HCT116 (cell line): ENCODE results near the gene HIC1. TPM values are rescaled to one million over a fixed set of nuclear protein-coding genes. Genes with fewer than 3 reads are reported as not detected.

Experiments used
- ATAC-seq: fragments of 200-7000 bp; cut with Tn5 transposase; 2 replicates; pipeline ENCODE4 v1.9.1; 2020; ENCODE audit warnings: mild to moderate bottlenecking, moderate library complexity
- BruUV-seq: library from RNA; stranded (reverse); fragments of 400-500 nt; replicated peaks from 2 replicates; lab custom pipeline; 2021; lab: Mats Ljungman, UMichigan
- CTCF ChIA-PET: fragments of 300-600 bp; sonication (Branson Sonifier 250); formaldehyde crosslinking; loops from one replicate; lab custom pipeline; 2021; ENCODE audit warnings: antibody characterized with exemption; lab: Charles Lee
- POLR2A ChIA-PET: fragments of 300-600, 350-600 bp; sonication (Branson Sonifier 250); formaldehyde crosslinking; loops from one replicate; lab custom pipeline; 2021; ENCODE audit warnings: antibody characterized with exemption; lab: Charles Lee
- RAD21 ChIA-PET, 2 experiments: fragments of 300-600 bp; sonication (Branson Sonifier 250); formaldehyde crosslinking; loops; one replicate each; lab custom pipeline; 2023; ENCODE audit warnings: low total read pairs in 2 of 2; ENCODE audit not compliant: uncharacterized antibody in 2 of 2, unreplicated experiment in 2 of 2, low non-redundant PET in 1 of 2; lab: Charles Lee
- DNase-seq: peaks from one replicate; pipeline ENCODE4 v3.0.0-alpha.2; 2010; ENCODE audit warnings: low read depth, low spot score
- H2AFZ ChIP-seq: fragments of 200-600 bp; shearing (Covaris generic), sonication (generic); 2 replicates; pipeline ENCODE4 v1.6.1; 2017; ENCODE audit warnings: low read depth, mixed run types, mixed read lengths, antibody characterized with exemption, low read length; ENCODE audit not compliant: poor library complexity, severe bottlenecking
- H3K27ac ChIP-seq: 2 replicates; pipeline ENCODE4 v1.5.1; 2012; ENCODE audit warnings: low read depth, low read length
- H3K27me3 ChIP-seq: fragments of 200-600 bp; sonication (generic); 2 replicates; pipeline ENCODE4 v1.6.1; 2016; ENCODE audit warnings: mixed run types, low read length, mixed read lengths; ENCODE audit not compliant: insufficient read depth
- H3K36me3 ChIP-seq, 2 experiments: fragments of 200-500 bp in 1 of 2; fragments of 200-600 bp in 1 of 2; sonication (Bioruptor generic) in 1 of 2; sonication (generic) in 1 of 2; 2 replicates each; pipeline versions ENCODE4 v1.5.1 to v1.6.1; 2014 to 2016; ENCODE audit warnings: low read length in 2 of 2, inconsistent platforms in 1 of 2, mixed read lengths in 1 of 2, mixed run types in 1 of 2; ENCODE audit not compliant: insufficient read depth in 2 of 2, control insufficient read depth in 1 of 2
- H3K4me1 ChIP-seq, 2 experiments: fragments of 200-600 bp in 1 of 2; sonication (generic) in 1 of 2; 2 replicates each; pipeline versions ENCODE4 v1.5.1 to v1.6.1; 2012 to 2017; ENCODE audit warnings: low read length in 2 of 2, inconsistent platforms in 1 of 2, mild to moderate bottlenecking in 1 of 2, mixed read lengths in 1 of 2, mixed run types in 1 of 2, moderate library complexity in 1 of 2; ENCODE audit not compliant: insufficient read depth in 2 of 2, control insufficient read depth in 1 of 2
- H3K4me2 ChIP-seq: fragments of 200-600 bp; sonication (generic); 2 replicates; pipeline ENCODE4 v1.6.1; 2017; ENCODE audit warnings: mixed run types, low read length, mixed read lengths
- H3K4me3 ChIP-seq, 2 experiments: fragments of 200-600 bp in 1 of 2; sonication (generic) in 1 of 2; replicated peaks in 1 of 2; 2 replicates each; pipeline ENCODE4 v1.5.1; 2011 to 2016; ENCODE audit warnings: low read length in 2 of 2, control low read depth in 1 of 2, low read depth in 1 of 2, mild to moderate bottlenecking in 1 of 2, mixed read lengths in 1 of 2, mixed run types in 1 of 2
- H3K79me2 ChIP-seq: fragments of 200-600 bp; sonication (generic); 2 replicates; pipeline ENCODE4 v1.6.1; 2017; ENCODE audit warnings: mild to moderate bottlenecking, mixed run types, low read length, moderate library complexity, mixed read lengths; ENCODE audit not compliant: insufficient read depth
- H3K9ac ChIP-seq: fragments of 200-600 bp; sonication (generic); 2 replicates; pipeline ENCODE4 v1.6.1; 2016; ENCODE audit warnings: low read length, mixed read lengths
- H3K9me2 ChIP-seq: fragments of 200-600 bp; sonication (generic), shearing (Covaris generic); 2 replicates; pipeline ENCODE4 v1.6.1; 2017; ENCODE audit warnings: mixed run types, mild to moderate bottlenecking, moderate library complexity; ENCODE audit not compliant: insufficient read depth
- H3K9me3 ChIP-seq, 2 experiments: fragments of 200-500 bp in 1 of 2; fragments of 200-600 bp in 1 of 2; sonication (Bioruptor generic) in 1 of 2; sonication (generic) in 1 of 2; 2 replicates each; pipeline ENCODE4 v1.6.1; 2014 to 2017; ENCODE audit warnings: low read length in 2 of 2, mixed read lengths in 2 of 2, inconsistent platforms in 1 of 2, low read depth in 1 of 2, mild to moderate bottlenecking in 1 of 2, mixed run types in 1 of 2, moderate library complexity in 1 of 2; ENCODE audit not compliant: control insufficient read depth in 1 of 2, insufficient read depth in 1 of 2
- H4K20me1 ChIP-seq: fragments of 200-600 bp; sonication (generic), shearing (Covaris generic); 2 replicates; pipeline ENCODE4 v1.6.1; 2017; ENCODE audit warnings: mixed run types, mild to moderate bottlenecking, moderate library complexity; ENCODE audit not compliant: insufficient read depth
- ATF3 ChIP-seq: IDR thresholded peaks from 2 replicates; pipeline ENCODE4 v1.6.1; 2012
- CBX3 ChIP-seq: IDR thresholded peaks from 2 replicates; pipeline ENCODE4 v1.6.1; 2012; ENCODE audit warnings: low read depth
- EZH2 ChIP-seq: fragments of 200-600 bp; sonication (generic); IDR thresholded peaks from 2 replicates; pipeline ENCODE4 v1.6.1; 2017; ENCODE audit warnings: antibody characterized with exemption, mixed run types
- RAD21 ChIP-seq: IDR thresholded peaks from 2 replicates; pipeline ENCODE4 v1.6.1; 2012; ENCODE audit warnings: low read depth, mild to moderate bottlenecking
- REST ChIP-seq: IDR thresholded peaks from 2 replicates; pipeline ENCODE4 v1.6.1; 2012; ENCODE audit warnings: low read depth
- SP1 ChIP-seq: IDR thresholded peaks from 2 replicates; pipeline ENCODE4 v1.6.1; 2012; ENCODE audit warnings: low read depth
- ZFX ChIP-seq: fragments of 450-650 bp; IDR thresholded peaks from 2 replicates; pipeline ENCODE4 v1.6.1; 2017
- intact Hi-C: fragments of 100-400 bp; cut with micrococcal nuclease; formaldehyde crosslinking; loops from 2 replicates; pipeline ENCODE4 v1.10.0; 2022
- total RNA-seq: library from RNA; stranded (reverse); gene quantifications from one replicate; pipeline ENCODE4 v1.2.1, GENCODE V29; 2021; ENCODE audit not compliant: unreplicated experiment
- TF ChIP-seq, protein P1 (sequence below): IDR thresholded peaks from 2 replicates; pipeline ENCODE4 v1.6.1; 2012
- TF ChIP-seq, protein P2 (sequence below), 3 experiments: fragments of 200-600 bp in 1 of 3; sonication (generic) in 1 of 3; IDR thresholded peaks in 2 of 3; conservative IDR thresholded peaks in 1 of 3; 2 replicates each; pipeline ENCODE4 v1.5.1; 2012 to 2017; ENCODE audit warnings: low read depth in 2 of 3, low read length in 2 of 3, antibody characterized with exemption in 1 of 3, borderline replicate concordance in 1 of 3, control low read depth in 1 of 3, mild to moderate bottlenecking in 1 of 3, mixed read lengths in 1 of 3, mixed run types in 1 of 3, moderate library complexity in 1 of 3; ENCODE audit not compliant: insufficient read depth in 1 of 3

The HIC1 gene
- total RNA-seq, 1 experiment from 2014 or later, result 0.64 TPM

DNA sequence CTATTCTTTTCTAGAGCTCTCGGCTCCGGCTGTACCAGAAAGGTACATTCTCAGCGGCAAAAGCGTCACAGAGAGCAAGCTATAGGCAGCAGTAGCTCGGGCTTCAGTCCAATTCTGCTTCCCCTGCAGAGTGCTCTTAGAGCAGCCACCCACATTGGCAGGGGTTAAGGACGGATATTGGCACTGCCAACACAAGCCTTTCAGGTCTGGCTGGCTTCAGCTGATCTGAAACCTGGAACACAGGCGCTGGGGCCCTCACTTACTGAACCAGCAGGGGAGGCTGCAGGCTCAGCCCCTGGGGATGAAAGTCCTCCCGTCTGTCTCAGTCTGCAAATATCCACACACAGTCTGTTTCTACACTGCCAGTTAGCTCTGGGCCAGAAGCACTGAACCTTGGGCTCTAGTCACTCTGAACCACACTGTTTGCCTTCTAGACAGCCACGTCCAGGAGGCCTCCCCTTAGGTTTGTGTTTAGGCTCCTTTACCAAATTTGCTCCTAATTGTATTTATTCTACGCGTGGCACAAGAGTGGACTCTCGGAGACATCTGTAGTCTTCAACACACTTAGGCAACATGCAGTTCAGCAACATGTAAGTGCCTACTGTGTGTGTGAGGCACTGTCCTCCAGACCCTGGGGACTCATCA is 40.1 kb downstream of the HIC1 start:
- Histone ChIP-seq H3K27me3 (no peaks in the 10 kb centered on the region), H3K4me3 (no peak overlapping the region), H3K36me3 (no peaks in the 10 kb centered on the region), H3K4me2 (no peak overlapping the region), H2AFZ (no peak overlapping the region), H3K27ac (no peak overlapping the region), H3K9ac (no peak overlapping the region), H4K20me1 (no peaks in the 10 kb centered on the region), H3K4me1 (peaks cover 6 to 15% of the 10 kb centered on the region in 2 experiments; a peak in 3 of 4 replicates), H3K79me2 (no peaks in the 10 kb centered on the region), H3K9me2 (no peaks in the 10 kb centered on the region), H3K9me3 (no peaks in the 10 kb centered on the region)
- intact Hi-C loops, result no loop called here
- TF ChIP-seq ATF3 (no peak), ZFX (no peak), RAD21 (peak; percentile 46), SP1 (no peak)
- TF ChIP-seq, protein P1, sequence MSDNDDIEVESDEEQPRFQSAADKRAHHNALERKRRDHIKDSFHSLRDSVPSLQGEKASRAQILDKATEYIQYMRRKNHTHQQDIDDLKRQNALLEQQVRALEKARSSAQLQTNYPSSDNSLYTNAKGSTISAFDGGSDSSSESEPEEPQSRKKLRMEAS, result no peak
- TF ChIP-seq, protein P2, sequence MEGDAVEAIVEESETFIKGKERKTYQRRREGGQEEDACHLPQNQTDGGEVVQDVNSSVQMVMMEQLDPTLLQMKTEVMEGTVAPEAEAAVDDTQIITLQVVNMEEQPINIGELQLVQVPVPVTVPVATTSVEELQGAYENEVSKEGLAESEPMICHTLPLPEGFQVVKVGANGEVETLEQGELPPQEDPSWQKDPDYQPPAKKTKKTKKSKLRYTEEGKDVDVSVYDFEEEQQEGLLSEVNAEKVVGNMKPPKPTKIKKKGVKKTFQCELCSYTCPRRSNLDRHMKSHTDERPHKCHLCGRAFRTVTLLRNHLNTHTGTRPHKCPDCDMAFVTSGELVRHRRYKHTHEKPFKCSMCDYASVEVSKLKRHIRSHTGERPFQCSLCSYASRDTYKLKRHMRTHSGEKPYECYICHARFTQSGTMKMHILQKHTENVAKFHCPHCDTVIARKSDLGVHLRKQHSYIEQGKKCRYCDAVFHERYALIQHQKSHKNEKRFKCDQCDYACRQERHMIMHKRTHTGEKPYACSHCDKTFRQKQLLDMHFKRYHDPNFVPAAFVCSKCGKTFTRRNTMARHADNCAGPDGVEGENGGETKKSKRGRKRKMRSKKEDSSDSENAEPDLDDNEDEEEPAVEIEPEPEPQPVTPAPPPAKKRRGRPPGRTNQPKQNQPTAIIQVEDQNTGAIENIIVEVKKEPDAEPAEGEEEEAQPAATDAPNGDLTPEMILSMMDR (IDR thresholded peaks at IDR 0.05 in 2 of 3, conservative IDR thresholded peaks at IDR 0.05 in 1 of 3; ENCODE audit: borderline replicate concordance in 1 of 3, insufficient read depth in 1 of 3, low read depth in 2 of 3, low read length in 2 of 3), result peak; percentile 3 to 31 (median 7); a peak in 2 of 6 replicates
- DNase-seq (no peak), ATAC-seq (no peak)
- ChIA-PET RAD21 (no interaction called here), POLR2A (no interaction called here), CTCF (interaction anchor here (1.0 to 1.4 kb wide), 2 partner anchors 109 to 150 kb away, joined by 3 to 7 read pairs; no protein-coding TSS in a partner anchor)
- BruUV-seq, result no TSS peak

GRCh38 chr17:2095536-2095910 is 40.6 kb downstream of the HIC1 start:
- no peak overlapping the region for H3K4me2 ChIP-seq
- no peaks in the 10 kb centered on the region for H3K79me2 ChIP-seq
- no peak overlapping the region for H2AFZ ChIP-seq
- ChIA-PET POLR2A (no interaction called here), RAD21 (no interaction called here), CTCF (interaction anchor here (1.0 to 1.4 kb wide), 2 partner anchors 109 to 149 kb away, joined by 3 to 7 read pairs; no protein-coding TSS in a partner anchor)
- H3K27me3 ChIP-seq, result no peaks in the 10 kb centered on the region
- no peaks in the 10 kb centered on the region for H4K20me1 ChIP-seq
- H3K9me3 ChIP-seq, result no peaks in the 10 kb centered on the region
- no peak overlapping the region for H3K4me3 ChIP-seq
- DNase-seq (no peak), ATAC-seq (no peak)
- H3K36me3 ChIP-seq, result no peaks in the 10 kb centered on the region
- H3K9ac ChIP-seq, result no peak overlapping the region
- BruUV-seq, result no TSS peak
- intact Hi-C loops, result no loop called here
- H3K9me2 ChIP-seq, result no peaks in the 10 kb centered on the region
- H3K27ac ChIP-seq, result no peak overlapping the region
- H3K4me1 ChIP-seq, result peaks cover 6 to 15% of the 10 kb centered on the region in 2 experiments; a peak in 3 of 4 replicates
- TF ChIP-seq, protein P2 (IDR thresholded peaks at IDR 0.05 in 2 of 3, conservative IDR thresholded peaks at IDR 0.05 in 1 of 3; ENCODE audit: borderline replicate concordance in 1 of 3, insufficient read depth in 1 of 3, low read depth in 2 of 3, low read length in 2 of 3), result no peak
- no peak for TF ChIP-seq REST
- TF ChIP-seq ATF3, result no peak
- no peak for TF ChIP-seq RAD21
- no peak for TF ChIP-seq CBX3
- TF ChIP-seq EZH2, result no peak
